Adrenal gland (tissue), 5 donors: ENCODE results near the gene RBM33.

ENCODE experiments used
- POLR2A ChIP-seq, 2 donors: fragments of 450-650 bp; IDR thresholded peaks; one replicate each; pipeline ENCODE4 v1.6.1; 2017; ENCODE audit warnings: antibody characterized with exemption in 2 of 2, mild to moderate bottlenecking in 2 of 2, moderate library complexity in 1 of 2
- TF ChIP-seq, protein P1 (sequence below), 6 experiments: fragments of 450-650 bp in 4 of 6; fragments of 200-600 bp in 2 of 6; sonication (generic) in 1 of 6; IDR thresholded peaks; 1 replicate in 5 of 6; 2 replicates in 1 of 6; pipeline versions ENCODE4 v1.5.1 to v1.8.0; 2016 to 2021; ENCODE audit warnings: antibody characterized with exemption in 6 of 6, mild to moderate bottlenecking in 2 of 6, moderate library complexity in 1 of 6
- donor health status: DM: no; HTN: no; CAD: no.

DNA sequence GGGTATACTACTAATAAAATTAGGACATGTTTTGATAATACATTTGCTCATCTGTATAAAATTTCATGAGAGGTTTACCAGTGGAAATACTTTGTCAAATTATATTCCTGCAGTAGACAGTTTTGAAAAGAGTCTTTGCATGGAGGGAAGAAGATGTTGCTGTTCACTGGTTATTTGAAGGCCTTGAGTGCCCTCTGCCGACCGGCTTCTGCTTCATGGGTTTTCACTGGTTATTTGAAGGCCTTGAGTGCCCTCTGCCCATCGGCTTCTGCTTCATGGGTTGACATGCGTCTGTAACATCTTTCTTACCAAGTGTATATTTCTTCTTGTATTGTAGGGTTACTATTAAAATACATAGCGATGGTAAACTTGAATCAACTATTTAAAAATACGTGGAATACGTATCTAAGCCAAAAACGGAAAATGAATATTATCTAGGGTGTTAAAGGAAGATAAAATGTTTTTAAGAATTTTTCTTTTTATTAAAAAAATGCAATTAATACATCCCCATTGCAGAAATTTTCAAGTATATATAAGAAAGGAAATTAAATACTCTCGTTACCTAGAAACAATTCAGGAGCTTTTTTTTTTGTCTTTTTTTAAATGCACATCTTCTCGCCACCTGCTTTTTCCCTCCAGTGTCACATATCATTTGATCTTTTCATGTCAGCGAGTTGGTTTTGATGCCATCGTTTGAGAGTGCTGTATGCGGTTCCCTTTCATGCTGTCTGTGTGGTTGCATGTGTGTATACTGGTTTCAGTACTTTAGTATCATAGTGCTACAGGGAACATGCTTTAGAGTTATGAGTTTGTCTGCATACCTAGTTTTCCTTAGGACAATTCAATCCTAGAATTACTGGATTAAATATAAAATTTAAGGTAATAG, 94.4 kb downstream of the RBM33 start:
- TF ChIP-seq, protein P1, sequence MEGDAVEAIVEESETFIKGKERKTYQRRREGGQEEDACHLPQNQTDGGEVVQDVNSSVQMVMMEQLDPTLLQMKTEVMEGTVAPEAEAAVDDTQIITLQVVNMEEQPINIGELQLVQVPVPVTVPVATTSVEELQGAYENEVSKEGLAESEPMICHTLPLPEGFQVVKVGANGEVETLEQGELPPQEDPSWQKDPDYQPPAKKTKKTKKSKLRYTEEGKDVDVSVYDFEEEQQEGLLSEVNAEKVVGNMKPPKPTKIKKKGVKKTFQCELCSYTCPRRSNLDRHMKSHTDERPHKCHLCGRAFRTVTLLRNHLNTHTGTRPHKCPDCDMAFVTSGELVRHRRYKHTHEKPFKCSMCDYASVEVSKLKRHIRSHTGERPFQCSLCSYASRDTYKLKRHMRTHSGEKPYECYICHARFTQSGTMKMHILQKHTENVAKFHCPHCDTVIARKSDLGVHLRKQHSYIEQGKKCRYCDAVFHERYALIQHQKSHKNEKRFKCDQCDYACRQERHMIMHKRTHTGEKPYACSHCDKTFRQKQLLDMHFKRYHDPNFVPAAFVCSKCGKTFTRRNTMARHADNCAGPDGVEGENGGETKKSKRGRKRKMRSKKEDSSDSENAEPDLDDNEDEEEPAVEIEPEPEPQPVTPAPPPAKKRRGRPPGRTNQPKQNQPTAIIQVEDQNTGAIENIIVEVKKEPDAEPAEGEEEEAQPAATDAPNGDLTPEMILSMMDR (IDR thresholded peaks at IDR 0.05) = peak; percentile 52 to 79 (median 70)
- no peak for TF ChIP-seq POLR2A (IDR thresholded peaks at IDR 0.05)
